ENCODE results near the gene PDXP.
A peak's percentile ranks its signal among the peaks of the same experiment; 100 is the strongest.

The PDXP gene

GRCh38 chr22:37697538-37697835 is 39.0 kb downstream of the PDXP start:
- DNase-seq, result no peak

GRCh38 chr22:37701141-37701786 is 42.7 kb downstream of the PDXP start:
- DNase-seq, result peak; percentile 77 to 88

- DNase-seq, result no peak
These were observed 45.4 kb downstream of the PDXP start for GRCh38 chr22:37703906-37704305.

DNA sequence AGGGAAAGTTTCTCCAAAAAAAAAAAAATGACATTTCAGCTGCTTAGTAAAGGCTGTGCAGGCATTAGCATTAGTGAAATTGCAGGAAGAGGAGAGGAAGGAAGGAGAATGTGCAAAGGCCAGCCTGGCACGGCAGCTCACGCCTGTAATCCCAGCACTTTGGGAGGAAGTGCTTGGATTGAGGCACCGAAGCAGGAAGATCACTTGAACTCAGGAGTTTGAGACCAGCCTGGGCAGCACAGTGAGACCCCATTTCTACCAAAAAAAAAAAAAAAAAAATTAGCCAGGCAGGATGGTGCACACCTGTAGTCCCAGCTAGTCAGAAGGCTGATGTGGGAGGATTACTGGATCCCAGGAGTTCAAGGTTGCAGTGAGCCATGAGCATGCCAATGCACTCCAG is 46.1 kb downstream of the PDXP start:
- DNase-seq, result no peak

GRCh38 chr22:37705205-37705604 is 46.7 kb downstream of the PDXP start:
- no peak for DNase-seq

DNA sequence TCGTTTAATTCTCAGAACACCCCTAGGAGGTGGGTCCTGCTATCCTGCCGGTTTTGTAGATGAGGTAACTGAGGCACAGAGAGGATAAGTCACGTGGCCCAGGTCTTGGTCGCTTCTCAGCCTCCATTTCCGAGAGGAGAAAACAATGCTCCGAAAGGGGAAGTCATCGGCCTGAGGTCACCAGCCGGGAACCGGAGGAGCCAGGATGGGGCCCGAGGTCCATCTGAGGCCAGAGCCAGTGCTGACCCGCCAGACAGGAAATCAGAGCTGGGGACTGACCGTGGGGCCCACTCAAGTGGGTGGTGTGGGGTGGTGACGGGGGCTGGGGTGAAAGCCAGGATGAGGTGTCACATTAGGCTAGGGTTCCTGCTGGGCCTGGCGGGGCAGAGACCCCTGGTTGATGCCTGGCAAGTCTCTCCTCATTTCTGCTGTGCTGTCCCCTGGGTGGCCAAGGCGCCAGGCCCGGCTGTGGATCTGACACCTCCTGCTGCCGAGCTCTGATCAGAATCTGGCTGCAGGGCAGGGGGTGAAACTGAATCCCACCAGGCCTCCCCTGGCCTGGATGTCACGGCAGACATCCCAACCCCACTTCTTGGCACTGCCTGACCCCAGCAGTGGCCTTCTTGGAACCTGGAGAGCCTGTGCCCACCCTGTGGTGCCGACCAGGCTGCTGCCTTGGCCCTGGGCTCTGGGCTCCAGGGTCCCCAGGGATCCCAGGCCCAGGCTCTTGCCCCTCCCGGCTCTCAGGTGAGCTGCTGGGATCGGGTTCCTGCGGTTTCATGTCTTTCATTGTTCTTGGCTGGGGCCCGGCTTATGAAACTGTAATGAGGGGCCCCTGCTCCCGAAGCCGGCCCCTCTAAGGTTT is 50.3 kb downstream of the PDXP start:
- peak; percentile 54 to 58 for DNase-seq

DNA sequence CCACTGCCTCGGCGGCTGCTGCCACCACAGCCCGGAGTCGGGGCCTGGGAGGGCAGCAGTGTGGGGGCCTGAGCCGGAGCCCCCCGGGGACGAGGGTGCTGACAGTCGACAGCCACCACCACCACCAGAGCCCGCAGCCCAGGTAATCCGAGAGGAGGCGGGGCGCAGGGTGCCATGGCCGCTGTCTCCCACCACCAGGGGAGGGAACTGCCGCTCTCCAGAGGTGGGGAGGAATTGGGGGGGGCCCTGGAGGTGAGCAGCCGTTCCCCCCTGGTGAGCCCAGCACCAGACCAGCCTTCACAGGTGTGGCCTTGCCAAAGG is 50.9 kb downstream of the PDXP start:
- DNase-seq, result no peak

DNA sequence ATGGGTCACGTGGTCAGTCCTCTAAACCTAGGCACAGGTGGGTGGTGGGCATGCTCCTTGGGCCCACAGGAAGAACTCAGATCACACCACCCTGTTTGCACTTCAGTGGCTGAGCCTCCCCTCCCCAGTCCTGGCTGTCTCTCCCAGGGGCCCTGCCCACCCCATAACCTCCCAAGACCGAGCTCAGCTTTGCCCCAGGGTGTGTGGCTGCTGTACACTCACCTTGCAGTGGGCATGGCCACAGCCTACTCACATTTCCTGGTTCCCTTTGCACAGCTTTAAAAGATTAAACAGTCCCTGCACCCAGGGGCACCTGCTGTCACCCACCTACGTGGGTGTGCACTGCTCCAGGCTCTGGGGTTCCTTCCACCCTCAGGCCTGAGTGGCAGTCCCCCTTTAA is 52.2 kb downstream of the PDXP start:
- no peak for DNase-seq

DNA sequence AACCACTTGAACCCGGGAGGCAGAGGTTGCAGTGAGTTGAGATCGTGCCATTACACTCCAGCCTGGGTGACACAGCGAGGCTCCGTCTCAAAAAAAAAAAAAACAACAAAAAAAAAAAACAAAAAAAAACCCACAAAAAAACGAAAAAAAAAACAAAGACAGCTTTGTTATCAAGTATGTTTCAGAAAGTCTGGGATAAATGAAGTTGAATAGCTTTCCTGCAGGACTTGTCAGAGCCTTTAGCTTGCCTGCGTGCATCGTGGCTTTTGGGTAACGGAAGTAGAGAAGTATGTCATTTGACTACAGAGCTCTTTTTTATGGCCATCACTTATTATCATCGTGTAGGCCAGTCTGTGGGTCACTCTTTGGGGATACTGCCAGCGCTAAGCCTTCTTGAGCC is 53.0 kb downstream of the PDXP start:
- DNase-seq, result no peak

DNA sequence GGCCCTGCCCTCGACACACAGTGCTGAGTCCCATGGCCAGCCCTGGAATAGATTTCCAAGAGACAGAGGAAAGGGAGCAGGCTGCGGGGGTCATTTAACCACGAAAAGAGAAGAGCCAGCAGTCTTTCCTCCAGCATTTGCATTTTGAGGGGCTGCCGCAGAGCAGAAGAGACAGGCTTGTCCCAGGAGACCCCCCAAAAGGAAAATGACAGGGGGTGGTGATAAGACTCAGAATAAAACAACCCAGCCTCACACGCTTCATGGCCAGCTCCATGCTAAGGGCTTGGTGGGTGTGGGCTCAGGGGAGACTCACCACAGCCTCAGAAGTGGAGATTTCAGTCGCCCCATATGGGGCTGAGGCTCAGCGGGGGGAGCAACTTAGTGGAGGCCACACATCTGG is 55.2 kb downstream of the PDXP start:
- no peak for DNase-seq

GRCh38 chr22:37714634-37715033 is 56.1 kb downstream of the PDXP start:
- DNase-seq, result no peak

DNA sequence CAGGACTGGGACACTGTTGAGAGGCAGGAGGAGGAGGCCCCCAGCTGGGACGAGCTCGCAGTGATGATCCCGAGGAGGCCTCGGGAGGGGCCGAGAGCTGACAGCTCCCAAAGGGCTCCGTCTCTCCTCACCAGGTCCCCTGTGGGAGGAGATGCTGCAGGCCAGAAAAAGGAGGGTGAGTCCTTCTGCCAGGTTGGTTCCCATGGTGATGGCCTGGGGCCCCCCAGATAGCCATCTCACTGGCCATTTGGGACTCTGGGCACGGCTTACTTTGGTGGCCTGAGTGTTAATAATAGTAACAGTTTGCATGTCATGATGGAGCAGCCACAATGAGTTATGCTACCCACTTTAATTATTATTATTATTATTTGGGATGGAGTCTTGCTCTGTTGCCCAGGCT is 57.2 kb downstream of the PDXP start:
- DNase-seq, result no peak
